Measurements from ENCODE around the gene GAPDHS. TPM values are rescaled to one million over a fixed set of nuclear protein-coding genes. Genes with fewer than 3 reads are reported as not detected.

Gene GAPDHS
- total RNA-seq, 4 donors from 2014 or later: not detected

DNA sequence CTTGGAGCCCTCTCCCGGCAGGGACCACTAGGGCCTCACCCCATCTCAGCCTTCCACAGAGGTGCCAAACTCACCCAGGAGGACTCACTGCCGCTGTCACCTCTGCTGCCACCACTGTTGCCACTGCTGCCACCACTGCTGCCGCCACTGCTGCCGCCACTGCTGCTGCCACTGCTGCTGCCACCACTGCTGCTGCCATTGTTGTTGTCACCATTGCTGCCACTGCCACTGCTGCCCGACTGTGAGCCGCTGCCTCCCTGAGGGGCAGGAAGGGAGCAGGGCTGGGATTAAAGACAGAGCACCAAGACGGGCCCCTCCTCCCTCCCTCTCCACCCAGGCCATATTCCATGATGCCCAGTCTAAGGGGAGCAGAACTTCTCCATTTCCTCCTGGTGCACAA is 21.9 kb upstream of the GAPDHS start:
- TF ChIP-seq, protein P1, sequence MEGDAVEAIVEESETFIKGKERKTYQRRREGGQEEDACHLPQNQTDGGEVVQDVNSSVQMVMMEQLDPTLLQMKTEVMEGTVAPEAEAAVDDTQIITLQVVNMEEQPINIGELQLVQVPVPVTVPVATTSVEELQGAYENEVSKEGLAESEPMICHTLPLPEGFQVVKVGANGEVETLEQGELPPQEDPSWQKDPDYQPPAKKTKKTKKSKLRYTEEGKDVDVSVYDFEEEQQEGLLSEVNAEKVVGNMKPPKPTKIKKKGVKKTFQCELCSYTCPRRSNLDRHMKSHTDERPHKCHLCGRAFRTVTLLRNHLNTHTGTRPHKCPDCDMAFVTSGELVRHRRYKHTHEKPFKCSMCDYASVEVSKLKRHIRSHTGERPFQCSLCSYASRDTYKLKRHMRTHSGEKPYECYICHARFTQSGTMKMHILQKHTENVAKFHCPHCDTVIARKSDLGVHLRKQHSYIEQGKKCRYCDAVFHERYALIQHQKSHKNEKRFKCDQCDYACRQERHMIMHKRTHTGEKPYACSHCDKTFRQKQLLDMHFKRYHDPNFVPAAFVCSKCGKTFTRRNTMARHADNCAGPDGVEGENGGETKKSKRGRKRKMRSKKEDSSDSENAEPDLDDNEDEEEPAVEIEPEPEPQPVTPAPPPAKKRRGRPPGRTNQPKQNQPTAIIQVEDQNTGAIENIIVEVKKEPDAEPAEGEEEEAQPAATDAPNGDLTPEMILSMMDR (IDR thresholded peaks at IDR 0.05 in 4 of 5, conservative IDR thresholded peaks at IDR 0.05 in 1 of 5): no peak
- no peak for TF ChIP-seq POLR2A (IDR thresholded peaks at IDR 0.05)

DNA sequence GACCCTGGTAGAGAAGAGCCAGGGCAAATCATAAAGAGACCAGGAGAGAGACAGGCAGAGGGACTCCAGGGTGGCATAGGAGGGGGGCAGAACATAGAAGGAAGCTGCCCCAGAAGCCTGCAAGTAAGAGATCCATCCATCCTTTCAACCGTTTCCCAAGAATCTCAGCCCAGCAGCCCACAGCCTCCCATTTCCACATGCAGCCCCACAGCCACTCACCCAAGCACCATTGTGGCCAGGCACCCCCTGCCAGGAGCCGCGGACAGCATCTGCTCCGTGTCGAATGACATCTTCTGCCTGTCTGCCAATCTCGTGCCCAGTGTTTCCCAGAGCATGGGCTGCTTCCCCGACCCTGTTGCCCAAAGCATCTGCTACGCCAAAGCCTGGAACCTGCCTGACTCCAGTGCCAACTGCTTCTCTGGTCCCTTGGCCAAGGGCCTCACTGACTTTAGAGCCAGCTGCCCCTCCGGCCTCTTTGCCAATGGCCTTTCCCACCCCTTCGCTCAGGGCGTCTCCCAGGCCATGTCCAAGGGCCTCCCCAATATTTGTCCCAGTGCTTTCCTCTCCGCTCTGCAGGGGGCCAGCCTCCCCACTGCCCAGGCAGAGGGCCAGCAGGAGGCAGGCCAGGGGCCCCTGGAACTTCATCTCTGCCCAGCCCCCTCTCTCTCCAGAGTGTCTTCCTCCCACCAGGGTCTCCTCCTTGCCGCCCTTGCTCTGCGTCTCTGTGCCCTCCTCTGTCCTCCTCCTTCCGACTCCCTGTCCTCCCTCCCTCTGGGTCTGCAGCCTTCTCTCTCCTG is 20.2 kb upstream of the GAPDHS start:
- no peaks in the 10 kb centered on the region for H3K9me3 ChIP-seq
- TF ChIP-seq POLR2A (IDR thresholded peaks at IDR 0.05): no peak
- TF ChIP-seq, protein P1 (IDR thresholded peaks at IDR 0.05 in 4 of 5, conservative IDR thresholded peaks at IDR 0.05 in 1 of 5): no peak
- in situ Hi-C loops (cut with MboI; ENCODE audit: low sequenced_read_pairs in 4 of 4) (no loop called here), intact Hi-C loops (cut with DNase I; ENCODE audit: low total_unique reads) (no loop called here)
- H3K27ac ChIP-seq: no peak overlapping the region
- no peak for DNase-seq
- H3K4me1 ChIP-seq: peaks cover 0 to 4% of the 10 kb centered on the region in 2 donors
- no peak overlapping the region for H3K4me3 ChIP-seq
- ATAC-seq: no peak
- peaks cover 37 to 51% (median 39%) of the 10 kb centered on the region in 3 donors for H3K27me3 ChIP-seq
- H3K36me3 ChIP-seq: no peaks in the 10 kb centered on the region

More for the DNA sequence above, 21.9 kb upstream of the GAPDHS start:
- no peak overlapping the region for H3K4me3 ChIP-seq
- ATAC-seq (no peak), DNase-seq (no peak)
- peaks cover 44 to 58% (median 46%) of the 10 kb centered on the region in 3 donors for H3K27me3 ChIP-seq
- in situ Hi-C loops (cut with MboI; ENCODE audit: low sequenced_read_pairs in 4 of 4): no loop called here
- intact Hi-C loops (cut with DNase I; ENCODE audit: low total_unique reads): no loop called here
- H3K27ac ChIP-seq: no peak overlapping the region
- no peaks in the 10 kb centered on the region for H3K9me3 ChIP-seq
- no peaks in the 10 kb centered on the region for H3K36me3 ChIP-seq
- H3K4me1 ChIP-seq: peaks cover 0 to 4% of the 10 kb centered on the region in 2 donors

DNA sequence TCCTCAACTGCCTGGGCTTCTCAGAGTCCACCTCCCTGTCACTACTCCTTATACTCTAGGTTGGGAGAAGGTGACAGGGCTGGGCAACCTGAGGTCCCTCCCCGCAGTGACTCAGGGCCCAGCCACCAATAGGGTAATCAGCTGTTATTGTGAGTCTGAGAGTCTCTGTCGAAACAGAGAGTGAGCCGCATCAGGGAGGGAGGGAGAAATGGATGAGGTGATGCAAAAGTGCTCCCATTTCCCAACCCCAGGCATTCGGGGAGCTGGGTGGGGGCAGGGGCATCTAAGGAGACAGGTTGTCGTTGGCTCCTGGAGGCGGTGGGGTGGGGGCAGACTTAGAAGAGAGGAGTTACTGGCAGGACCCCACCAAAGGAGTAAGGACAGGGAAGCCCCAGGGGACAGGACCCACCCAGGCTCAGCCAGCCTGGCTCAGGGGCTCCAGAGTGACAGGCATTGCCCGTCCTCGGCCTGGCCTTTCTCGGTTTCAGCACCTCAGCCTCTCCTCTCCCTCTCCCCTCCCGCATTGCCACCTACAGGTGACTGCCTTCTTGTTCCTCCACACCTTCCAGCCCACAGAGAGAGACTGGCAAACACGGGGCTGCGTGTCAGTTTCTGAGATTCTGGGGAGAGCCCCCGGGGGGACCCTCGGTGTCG is 19.5 kb upstream of the GAPDHS start, which contains the start of gene DMKN:
DMKN (minus strand) TSS at position 22 of the 654 bp plus-strand sequence. CDS start 174 bp downstream, outside the sequence.
- peaks cover 32 to 44% (median 34%) of the 10 kb centered on the region in 3 donors for H3K27me3 ChIP-seq

DNA sequence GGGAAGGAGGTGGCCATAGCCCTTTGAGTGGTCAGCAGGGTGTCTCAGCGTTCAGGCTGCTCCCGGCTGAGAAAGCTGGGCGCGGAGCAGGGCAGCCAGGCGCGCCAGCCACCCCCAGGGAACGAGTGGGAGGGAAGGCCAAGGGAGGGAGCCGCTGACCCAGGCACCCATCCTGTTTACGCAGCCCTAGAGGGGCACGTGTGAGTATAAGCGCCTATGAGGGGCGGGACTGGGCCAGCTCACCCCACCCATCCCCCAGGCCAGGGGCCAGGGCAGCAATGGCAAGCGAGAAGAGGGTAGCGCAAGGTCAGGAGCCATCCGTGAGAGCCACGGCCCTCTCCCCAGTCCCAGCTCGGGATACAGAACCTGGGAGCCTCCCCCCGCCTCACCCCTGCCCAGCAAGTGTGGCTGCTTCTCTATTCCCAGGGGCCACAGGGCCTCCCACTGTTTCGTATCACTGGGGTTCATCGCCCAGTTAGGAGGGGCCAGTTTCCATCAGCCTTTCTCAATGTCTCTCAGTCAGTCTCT is 18.9 kb upstream of the GAPDHS start:
- no peak for ATAC-seq
- in situ Hi-C loops (cut with MboI; ENCODE audit: low sequenced_read_pairs in 4 of 4): no loop called here
- Histone ChIP-seq H3K4me1 (peaks cover 0 to 4% of the 10 kb centered on the region in 2 donors), H3K36me3 (no peaks in the 10 kb centered on the region), H3K9me3 (no peaks in the 10 kb centered on the region), H3K27me3 (peaks cover 26 to 38% (median 28%) of the 10 kb centered on the region in 3 donors), H3K4me3 (no peak overlapping the region), H3K27ac (no peak overlapping the region)
- TF ChIP-seq, protein P1 (IDR thresholded peaks at IDR 0.05 in 4 of 5, conservative IDR thresholded peaks at IDR 0.05 in 1 of 5): no peak
- no peak for TF ChIP-seq POLR2A (IDR thresholded peaks at IDR 0.05)
- intact Hi-C loops (cut with DNase I; ENCODE audit: low total_unique reads): no loop called here
- no peak for DNase-seq

More for the DNA sequence above, 19.5 kb upstream of the GAPDHS start, which contains the start of gene DMKN:
- Histone ChIP-seq H3K9me3 (no peaks in the 10 kb centered on the region), H3K27ac (no peak within 1 kb of the TSS), H3K4me3 (no peak within 1 kb of the TSS), H3K4me1 (peaks cover 0 to 4% of the 10 kb centered on the region in 2 donors), H3K36me3 (no peaks in the 10 kb centered on the region)
- TF ChIP-seq, protein P1 (IDR thresholded peaks at IDR 0.05 in 4 of 5, conservative IDR thresholded peaks at IDR 0.05 in 1 of 5): no peak
- no peak for TF ChIP-seq POLR2A (IDR thresholded peaks at IDR 0.05)
- ATAC-seq (no peak), DNase-seq (no peak)
- intact Hi-C loops (cut with DNase I; ENCODE audit: low total_unique reads) (no loop called here), in situ Hi-C loops (cut with MboI; ENCODE audit: low sequenced_read_pairs in 4 of 4) (no loop called here)
